ENCODE measurements around the gene MKNK2.

DNA sequence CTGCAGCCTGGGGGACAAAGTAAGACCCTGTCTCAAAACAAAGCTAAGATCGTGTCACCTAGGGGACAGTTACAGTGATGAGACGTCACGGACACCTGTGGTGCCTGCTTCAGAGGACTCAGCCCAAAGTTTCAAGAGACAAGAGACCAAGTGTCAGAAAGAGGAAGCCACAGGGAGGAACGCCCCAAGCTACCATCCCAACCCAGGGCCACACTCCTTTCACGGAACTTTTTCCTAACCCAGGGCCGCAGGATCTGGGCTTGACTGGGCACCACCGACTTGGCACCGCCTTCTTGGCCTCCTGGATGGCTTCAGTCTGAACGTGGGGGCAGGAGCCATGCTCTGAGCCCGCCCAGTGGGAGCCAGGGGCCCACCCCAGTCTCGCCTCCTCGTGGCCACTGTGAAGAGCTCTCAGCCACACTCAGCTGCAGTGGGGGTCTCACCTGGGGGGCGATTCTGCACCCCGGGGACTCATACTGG lies 36.6 kb upstream of the MKNK2 start:
- TF ChIP-seq YY1 (IDR thresholded peaks at IDR 0.05; ENCODE audit: insufficient read depth, insufficient read length) (no peak), ZNF274 (IDR thresholded peaks at IDR 0.05; ENCODE audit: low read depth, low read length) (no peak), SUZ12 (IDR thresholded peaks at IDR 0.05; ENCODE audit: extremely low read depth, insufficient read depth, insufficient read length) (no peak)

Measured in NT2/D1 (cell line).